Fibroblast of lung (primary cell): Measurements from ENCODE around the gene PRDM16.

Experiments used
- EZH2 ChIP-seq: IDR thresholded peaks from 2 replicates; pipeline ENCODE4 v1.5.1; 2012; ENCODE audit warnings: low read length, control low read depth, mild to moderate bottlenecking; ENCODE audit errors: missing control alignments
- TF ChIP-seq, protein P1 (sequence below), 2 donors: IDR thresholded peaks in 1 of 2; conservative IDR thresholded peaks in 1 of 2; 1 replicate in 1 of 2; 2 replicates in 1 of 2; pipeline ENCODE4 v1.5.1; 2011 to 2012; ENCODE audit warnings: low read length in 2 of 2, control low read depth in 1 of 2, inconsistent platforms in 1 of 2, low read depth in 1 of 2, mild to moderate bottlenecking in 1 of 2

GRCh38 chr1:3417934-3418333 is 348.9 kb downstream of the PRDM16 start:
- TF ChIP-seq, protein P1, sequence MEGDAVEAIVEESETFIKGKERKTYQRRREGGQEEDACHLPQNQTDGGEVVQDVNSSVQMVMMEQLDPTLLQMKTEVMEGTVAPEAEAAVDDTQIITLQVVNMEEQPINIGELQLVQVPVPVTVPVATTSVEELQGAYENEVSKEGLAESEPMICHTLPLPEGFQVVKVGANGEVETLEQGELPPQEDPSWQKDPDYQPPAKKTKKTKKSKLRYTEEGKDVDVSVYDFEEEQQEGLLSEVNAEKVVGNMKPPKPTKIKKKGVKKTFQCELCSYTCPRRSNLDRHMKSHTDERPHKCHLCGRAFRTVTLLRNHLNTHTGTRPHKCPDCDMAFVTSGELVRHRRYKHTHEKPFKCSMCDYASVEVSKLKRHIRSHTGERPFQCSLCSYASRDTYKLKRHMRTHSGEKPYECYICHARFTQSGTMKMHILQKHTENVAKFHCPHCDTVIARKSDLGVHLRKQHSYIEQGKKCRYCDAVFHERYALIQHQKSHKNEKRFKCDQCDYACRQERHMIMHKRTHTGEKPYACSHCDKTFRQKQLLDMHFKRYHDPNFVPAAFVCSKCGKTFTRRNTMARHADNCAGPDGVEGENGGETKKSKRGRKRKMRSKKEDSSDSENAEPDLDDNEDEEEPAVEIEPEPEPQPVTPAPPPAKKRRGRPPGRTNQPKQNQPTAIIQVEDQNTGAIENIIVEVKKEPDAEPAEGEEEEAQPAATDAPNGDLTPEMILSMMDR (conservative IDR thresholded peaks at IDR 0.05 in 1 of 2, IDR thresholded peaks at IDR 0.05 in 1 of 2; ENCODE audit: low read depth in 1 of 2, low read length in 2 of 2) = no peak
- no peak for TF ChIP-seq EZH2
